Endodermal cell (in vitro differentiated cells): ENCODE measurements around the gene CLEC4A. TPM values are rescaled to one million over a fixed set of nuclear protein-coding genes. Genes with fewer than 3 reads are reported as not detected.
A peak's percentile ranks its signal among the peaks of the same experiment; 100 is the strongest.

ENCODE experiments used
- DNase-seq: peaks from one replicate; pipeline ENCODE4 v3.0.0-alpha.2; 2017
- H3K27ac ChIP-seq: 2 replicates; pipeline ENCODE4 v1.5.1; 2013; ENCODE audit warnings: mild to moderate bottlenecking, low read depth, low read length, moderate library complexity
- H3K27me3 ChIP-seq: 2 replicates; pipeline ENCODE4 v1.6.1; 2013; ENCODE audit warnings: mild to moderate bottlenecking, low read length, moderate library complexity; ENCODE audit not compliant: insufficient read depth, control insufficient read depth, poor library complexity, severe bottlenecking
- H3K36me3 ChIP-seq: 2 replicates; pipeline ENCODE4 v1.7.0; 2013; ENCODE audit warnings: mild to moderate bottlenecking, low read length, moderate library complexity; ENCODE audit not compliant: control insufficient read depth, insufficient read depth
- H3K4me1 ChIP-seq: one replicate; pipeline ENCODE4 v1.7.0; 2013; ENCODE audit warnings: low read length; ENCODE audit not compliant: control insufficient read depth, insufficient read depth
- H3K4me3 ChIP-seq: 2 replicates; pipeline ENCODE4 v1.5.1; 2013; ENCODE audit warnings: mild to moderate bottlenecking, low read length, moderate library complexity
- H3K9ac ChIP-seq: 2 replicates; pipeline ENCODE4 v1.6.1; 2013; ENCODE audit warnings: mild to moderate bottlenecking, low read length, moderate library complexity; ENCODE audit not compliant: poor library complexity, severe bottlenecking; ENCODE audit errors: extremely low read depth
- H3K9me3 ChIP-seq: 2 replicates; pipeline ENCODE4 v1.6.1; 2013; ENCODE audit warnings: mild to moderate bottlenecking, low read length, moderate library complexity; ENCODE audit not compliant: control insufficient read depth
- H3K27ac Mint-ChIP-seq: 2 replicates; pipeline ENCODE4 v1.8.0; 2020; ENCODE audit warnings: mixed read lengths
- H3K27me3 Mint-ChIP-seq: 2 replicates; pipeline ENCODE4 v1.8.0; 2021; ENCODE audit warnings: mild to moderate bottlenecking, mixed read lengths; ENCODE audit not compliant: insufficient read depth
- H3K36me3 Mint-ChIP-seq: 2 replicates; pipeline ENCODE4 v1.8.0; 2020; ENCODE audit warnings: low read depth, mixed read lengths
- H3K4me1 Mint-ChIP-seq: 2 replicates; pipeline ENCODE4 v1.8.0; 2020; ENCODE audit warnings: mixed read lengths
- H3K4me3 Mint-ChIP-seq: 2 replicates; pipeline ENCODE4 v1.8.0; 2020; ENCODE audit warnings: mild to moderate bottlenecking, moderate library complexity, mixed read lengths
- H3K9me3 Mint-ChIP-seq: 2 replicates; pipeline ENCODE4 v1.8.0; 2020; ENCODE audit warnings: mild to moderate bottlenecking, mixed read lengths
- CTCF ChIP-seq: fragments of 200-600 bp; sonication (generic); conservative IDR thresholded peaks from 2 replicates; pipeline ENCODE4 v1.5.0; 2021; ENCODE audit warnings: antibody characterized with exemption, mild to moderate bottlenecking
- WGBS, 2 experiments: methylation state at CpG; one replicate each; pipeline versions ENCODE4 v1.1.5 to v1.1.7; 2013; ENCODE audit warnings: missing lambda C conversion rate in 2 of 2, mixed read lengths in 1 of 2; ENCODE audit not compliant: insufficient coverage in 1 of 2, insufficient read length in 1 of 2; 5-methylcytosine and 5-hydroxymethylcytosine counted together
- total RNA-seq, 2 donors: library from RNA; stranded (reverse); fragmentation: NEBNext Ultra II Directional in 1 of 2; extraction: Animal tissue kit (Norgen Biotek cat#: 25700) in 1 of 2; gene quantifications; 2 replicates in 1 of 2; 3 replicates in 1 of 2; pipeline ENCODE4 v1.2.1, GENCODE V29; 2021

The CLEC4A gene
- total RNA-seq, 2 donors from 2014 or later: 0.53 TPM; not detected in 1

- Mint-ChIP-seq H3K36me3 (peaks cover 16% of the 10 kb centered on the region), H3K9me3 (peaks cover 26% of the 10 kb centered on the region), H3K27me3 (peaks cover 3% of the 10 kb centered on the region), H3K27ac (no peak overlapping the region), H3K4me1 (peaks cover 6% of the 10 kb centered on the region), H3K4me3 (no peak overlapping the region)
- Histone ChIP-seq H3K27me3 (no peaks in the 10 kb centered on the region), H3K9me3 (peaks cover 14% of the 10 kb centered on the region), H3K9ac (no peak overlapping the region), H3K27ac (no peak overlapping the region), H3K4me3 (no peak overlapping the region), H3K36me3 (no peaks in the 10 kb centered on the region), H3K4me1 (no peaks in the 10 kb centered on the region)
- DNase-seq: no peak
- TF ChIP-seq CTCF: no peak
These were observed 19.8 kb downstream of the CLEC4A start for GRCh38 chr12:8143261-8143660.

- peak; percentile 88 for DNase-seq
- Histone ChIP-seq H3K36me3 (no peaks in the 10 kb centered on the region), H3K4me3 (no peak overlapping the region), H3K9me3 (peaks cover 14% of the 10 kb centered on the region), H3K27ac (peak overlapping the region; percentile 24), H3K27me3 (no peaks in the 10 kb centered on the region), H3K4me1 (no peaks in the 10 kb centered on the region), H3K9ac (no peak overlapping the region)
- H3K9me3 Mint-ChIP-seq: peaks cover 28% of the 10 kb centered on the region
- H3K27me3 Mint-ChIP-seq: peaks cover 14% of the 10 kb centered on the region
- H3K27ac Mint-ChIP-seq: no peak overlapping the region
- H3K4me3 Mint-ChIP-seq: no peak overlapping the region
- 72 to 76% methylated on average over 9 to 19 of the region's 19 CpGs for WGBS, 2 experiments
- H3K36me3 Mint-ChIP-seq: peaks cover 14% of the 10 kb centered on the region
- no peak for TF ChIP-seq CTCF
- H3K4me1 Mint-ChIP-seq: peaks cover 6% of the 10 kb centered on the region
These were observed 22.5 kb downstream of the CLEC4A start for GRCh38 chr12:8145754-8146441.

- Histone ChIP-seq H3K9me3 (peaks cover 12% of the 10 kb centered on the region), H3K36me3 (no peaks in the 10 kb centered on the region), H3K27ac (peak overlapping the region; percentile 24), H3K4me1 (no peaks in the 10 kb centered on the region), H3K9ac (no peak overlapping the region), H3K4me3 (no peak overlapping the region), H3K27me3 (no peaks in the 10 kb centered on the region)
- peaks cover 14% of the 10 kb centered on the region for H3K27me3 Mint-ChIP-seq
- no peak for TF ChIP-seq CTCF
- peaks cover 23% of the 10 kb centered on the region for H3K9me3 Mint-ChIP-seq
- no peak overlapping the region for H3K4me3 Mint-ChIP-seq
- no peak for DNase-seq
- WGBS, 2 experiments: 83 to 91% methylated on average over 4 of the region's 4 CpGs
- H3K4me1 Mint-ChIP-seq: peaks cover 6% of the 10 kb centered on the region
- H3K27ac Mint-ChIP-seq: no peak overlapping the region
- peaks cover 11% of the 10 kb centered on the region for H3K36me3 Mint-ChIP-seq
These were observed 23.0 kb downstream of the CLEC4A start for GRCh38 chr12:8146442-8146771.
